Measurements from ENCODE around the gene GAB2. TPM values are rescaled to one million over a fixed set of nuclear protein-coding genes. Genes with fewer than 3 reads are reported as not detected.

The GAB2 gene
- polyA plus RNA-seq, 2 of the 4 experiments (the other 2 are of a cell fraction): 2.8 to 4.7 TPM

- Histone ChIP-seq H3K4me3 (no peak overlapping the region), H3K27ac (no peak overlapping the region), H3K9me3 (no peaks in the 10 kb centered on the region), H3K4me2 (no peak overlapping the region), H3K4me1 (peaks cover 5% of the 10 kb centered on the region; the same call in 1 of the 3 replicates)
- ATAC-seq: no peak
- ChIA-PET CTCF (interaction anchor here (0.8 kb wide), 1 partner anchor 58 kb away, joined by 3 read pairs; no protein-coding TSS in a partner anchor), POLR2A (no interaction called here)
- DNase-seq (ENCODE audit: low read depth in 1 of 2, low spot score in 1 of 2): no peak
- no peak for TF ChIP-seq HDAC2 (IDR thresholded peaks at IDR 0.05)
- TF ChIP-seq TFCP2L1 (CRISPR knock-in tag; IDR thresholded peaks at IDR 0.05): no peak
- TF ChIP-seq CHD2 (IDR thresholded peaks at IDR 0.05; ENCODE audit: low read length, partially characterized antibody): no peak
- TF ChIP-seq EHF (CRISPR knock-in tag; IDR thresholded peaks at IDR 0.05): no peak
- TF ChIP-seq RARB (CRISPR knock-in tag; IDR thresholded peaks at IDR 0.05): no peak
- TF ChIP-seq ZFP36 (IDR thresholded peaks at IDR 0.05; ENCODE audit: borderline replicate concordance, partially characterized antibody): no peak
- TF ChIP-seq EHMT2 (IDR thresholded peaks at IDR 0.05; ENCODE audit: low read depth): no peak
- no peak for TF ChIP-seq HOXB13 (CRISPR knock-in tag; IDR thresholded peaks at IDR 0.05; ENCODE audit: low read depth)
- TF ChIP-seq, protein P1, sequence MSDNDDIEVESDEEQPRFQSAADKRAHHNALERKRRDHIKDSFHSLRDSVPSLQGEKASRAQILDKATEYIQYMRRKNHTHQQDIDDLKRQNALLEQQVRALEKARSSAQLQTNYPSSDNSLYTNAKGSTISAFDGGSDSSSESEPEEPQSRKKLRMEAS (IDR thresholded peaks at IDR 0.05): no peak
- no peak for TF ChIP-seq NPAS2 (CRISPR knock-in tag; IDR thresholded peaks at IDR 0.05; ENCODE audit: borderline replicate concordance)
- TF ChIP-seq, protein P2, sequence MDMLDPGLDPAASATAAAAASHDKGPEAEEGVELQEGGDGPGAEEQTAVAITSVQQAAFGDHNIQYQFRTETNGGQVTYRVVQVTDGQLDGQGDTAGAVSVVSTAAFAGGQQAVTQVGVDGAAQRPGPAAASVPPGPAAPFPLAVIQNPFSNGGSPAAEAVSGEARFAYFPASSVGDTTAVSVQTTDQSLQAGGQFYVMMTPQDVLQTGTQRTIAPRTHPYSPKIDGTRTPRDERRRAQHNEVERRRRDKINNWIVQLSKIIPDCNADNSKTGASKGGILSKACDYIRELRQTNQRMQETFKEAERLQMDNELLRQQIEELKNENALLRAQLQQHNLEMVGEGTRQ (IDR thresholded peaks at IDR 0.05): no peak
- TF ChIP-seq, protein P3, sequence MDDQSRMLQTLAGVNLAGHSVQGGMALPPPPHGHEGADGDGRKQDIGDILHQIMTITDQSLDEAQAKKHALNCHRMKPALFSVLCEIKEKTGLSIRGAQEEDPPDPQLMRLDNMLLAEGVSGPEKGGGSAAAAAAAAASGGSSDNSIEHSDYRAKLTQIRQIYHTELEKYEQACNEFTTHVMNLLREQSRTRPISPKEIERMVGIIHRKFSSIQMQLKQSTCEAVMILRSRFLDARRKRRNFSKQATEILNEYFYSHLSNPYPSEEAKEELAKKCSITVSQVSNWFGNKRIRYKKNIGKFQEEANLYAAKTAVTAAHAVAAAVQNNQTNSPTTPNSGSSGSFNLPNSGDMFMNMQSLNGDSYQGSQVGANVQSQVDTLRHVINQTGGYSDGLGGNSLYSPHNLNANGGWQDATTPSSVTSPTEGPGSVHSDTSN (IDR thresholded peaks at IDR 0.05): no peak
- no peak for FAIRE-seq
- 91% methylated on average over 6 of the region's 6 CpGs for WGBS (ENCODE audit: missing lambda C conversion rate)
These were observed 218.5 kb downstream of the GAB2 start for GRCh38 chr11:78199015-78199652.

DNA sequence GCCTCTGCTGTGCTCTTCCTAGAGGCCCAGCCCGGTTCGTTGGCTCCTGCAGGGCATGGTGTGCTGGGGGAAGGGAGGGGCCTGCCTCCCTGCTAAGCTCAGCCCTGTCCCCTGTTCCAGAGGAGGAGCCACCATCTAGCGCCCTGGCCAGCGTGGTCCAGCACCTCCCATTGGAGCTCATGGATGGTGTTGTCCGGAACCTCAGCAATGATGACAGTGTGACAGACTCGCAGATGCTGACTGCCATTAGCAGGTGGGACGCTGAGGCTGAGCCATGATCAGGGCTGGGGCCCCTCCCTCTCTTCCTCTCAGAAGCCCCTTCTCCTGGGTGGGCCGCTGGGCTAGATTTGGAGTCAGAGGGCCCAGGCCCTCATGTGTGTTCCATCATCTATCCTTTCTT, 219.8 kb downstream of the GAB2 start:
- TF ChIP-seq, protein P4, sequence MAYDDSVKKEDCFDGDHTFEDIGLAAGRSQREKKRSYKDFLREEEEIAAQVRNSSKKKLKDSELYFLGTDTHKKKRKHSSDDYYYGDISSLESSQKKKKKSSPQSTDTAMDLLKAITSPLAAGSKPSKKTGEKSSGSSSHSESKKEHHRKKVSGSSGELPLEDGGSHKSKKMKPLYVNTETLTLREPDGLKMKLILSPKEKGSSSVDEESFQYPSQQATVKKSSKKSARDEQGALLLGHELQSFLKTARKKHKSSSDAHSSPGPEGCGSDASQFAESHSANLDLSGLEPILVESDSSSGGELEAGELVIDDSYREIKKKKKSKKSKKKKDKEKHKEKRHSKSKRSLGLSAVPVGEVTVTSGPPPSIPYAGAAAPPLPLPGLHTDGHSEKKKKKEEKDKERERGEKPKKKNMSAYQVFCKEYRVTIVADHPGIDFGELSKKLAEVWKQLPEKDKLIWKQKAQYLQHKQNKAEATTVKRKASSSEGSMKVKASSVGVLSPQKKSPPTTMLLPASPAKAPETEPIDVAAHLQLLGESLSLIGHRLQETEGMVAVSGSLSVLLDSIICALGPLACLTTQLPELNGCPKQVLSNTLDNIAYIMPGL (CRISPR knock-in tag; IDR thresholded peaks at IDR 0.05; ENCODE audit: borderline replicate concordance): no peak
- no peak for TF ChIP-seq GATA3 (IDR thresholded peaks at IDR 0.05; ENCODE audit: borderline replicate concordance)
- no peak for TF ChIP-seq ATOH8 (CRISPR knock-in tag; IDR thresholded peaks at IDR 0.05; ENCODE audit: low read depth)
- TF ChIP-seq CBX2 (IDR thresholded peaks at IDR 0.05; ENCODE audit: borderline replicate concordance, low read depth): no peak
- TF ChIP-seq HOXB13 (CRISPR knock-in tag; IDR thresholded peaks at IDR 0.05; ENCODE audit: low read depth): no peak
- TF ChIP-seq ESRRA (IDR thresholded peaks at IDR 0.05; ENCODE audit: borderline replicate concordance, low read length): no peak
- no peak for TF ChIP-seq CEBPB (IDR thresholded peaks at IDR 0.05)
- TF ChIP-seq RARB (CRISPR knock-in tag; IDR thresholded peaks at IDR 0.05): no peak
- no peak for TF ChIP-seq KDM5A (IDR thresholded peaks at IDR 0.05)
- no peak for TF ChIP-seq EHF (CRISPR knock-in tag; IDR thresholded peaks at IDR 0.05)
- TF ChIP-seq BHLHE40 (IDR thresholded peaks at IDR 0.05; ENCODE audit: low read depth, low read length): no peak
- no peak for TF ChIP-seq TP53 (CRISPR knock-in tag; IDR thresholded peaks at IDR 0.05)
- TF ChIP-seq, protein P3 (IDR thresholded peaks at IDR 0.05): no peak
- no peak for TF ChIP-seq EHMT2 (IDR thresholded peaks at IDR 0.05; ENCODE audit: low read depth)
- TF ChIP-seq CHD2 (IDR thresholded peaks at IDR 0.05; ENCODE audit: low read length, partially characterized antibody): no peak
- WGBS (ENCODE audit: missing lambda C conversion rate): 96% methylated on average over 7 of the region's 8 CpGs
- ChIA-PET POLR2A (no interaction called here), CTCF (no interaction called here)
- Histone ChIP-seq H3K4me1 (peaks cover 5% of the 10 kb centered on the region; the same call in 1 of the 3 replicates), H3K4me3 (no peak overlapping the region), H3K9me3 (no peaks in the 10 kb centered on the region), H3K27ac (no peak overlapping the region), H3K4me2 (no peak overlapping the region)
- FAIRE-seq (no peak), DNase-seq (ENCODE audit: low read depth in 1 of 2, low spot score in 1 of 2) (peak in 1 of 2 experiments; percentile 12), ATAC-seq (peak; percentile 20 to 48; a peak in 3 of 6 replicates)
